GF-D8 (cell line): Measurements from ENCODE around the gene BBS9.
"Not testable (repeated sequence)": the region's sequence is repeated elsewhere in the genome, so short reads cannot be mapped to it uniquely, and the experiment has no call there.

Source experiments
- DNase-seq: peaks from one replicate; lab custom pipeline; 2025; lab: John Stamatoyannopoulos, UW

BBS9 gene

GRCh38 chr7:33196221-33196620 lies 66.9 kb downstream of the BBS9 start:
- no peak for DNase-seq

GRCh38 chr7:33200282-33200681 lies 70.9 kb downstream of the BBS9 start:
- DNase-seq: no peak

- DNase-seq: no peak
Measured at GRCh38 chr7:33201821-33202220, 72.5 kb downstream of the BBS9 start.

GRCh38 chr7:33210958-33211357 lies 81.6 kb downstream of the BBS9 start:
- DNase-seq: no peak

GRCh38 chr7:33212144-33212543 lies 82.8 kb downstream of the BBS9 start:
- no peak for DNase-seq

- DNase-seq: no peak
Measured at GRCh38 chr7:33215992-33216391, 86.6 kb downstream of the BBS9 start.

- DNase-seq: no peak
Measured at GRCh38 chr7:33217595-33217994, 88.2 kb downstream of the BBS9 start.

GRCh38 chr7:33218841-33219535 lies 89.6 kb downstream of the BBS9 start:
- not testable (repeated sequence) for DNase-seq

- DNase-seq: no peak
Measured at GRCh38 chr7:33220231-33220630, 90.9 kb downstream of the BBS9 start.

- no peak for DNase-seq
Measured at GRCh38 chr7:33221390-33221789, 92.0 kb downstream of the BBS9 start.

GRCh38 chr7:33232632-33233145 lies 103.3 kb downstream of the BBS9 start:
- DNase-seq: no peak

- DNase-seq: no peak
Measured at GRCh38 chr7:33233659-33234058, 104.3 kb downstream of the BBS9 start.

- no peak for DNase-seq
Measured at GRCh38 chr7:33237036-33237435, 107.7 kb downstream of the BBS9 start.

GRCh38 chr7:33243319-33243881 lies 114.0 kb downstream of the BBS9 start:
- peak; percentile 13 for DNase-seq

- no peak for DNase-seq
Measured at GRCh38 chr7:33248671-33249070, 119.3 kb downstream of the BBS9 start.

- no peak for DNase-seq
Measured at GRCh38 chr7:33250421-33250871, 121.1 kb downstream of the BBS9 start.

- DNase-seq: no peak
Measured at GRCh38 chr7:33251301-33251700, 121.9 kb downstream of the BBS9 start.

- DNase-seq: no peak
Measured at GRCh38 chr7:33258491-33258951, 129.2 kb downstream of the BBS9 start.

GRCh38 chr7:33261585-33261984 lies 132.2 kb downstream of the BBS9 start:
- DNase-seq: no peak

- no peak for DNase-seq
Measured at GRCh38 chr7:33262476-33262875, 133.1 kb downstream of the BBS9 start.

- not testable (repeated sequence) for DNase-seq
Measured at GRCh38 chr7:33271839-33272371, 142.5 kb downstream of the BBS9 start.

GRCh38 chr7:33273356-33273755 lies 144.0 kb downstream of the BBS9 start:
- no peak for DNase-seq

- DNase-seq: no peak
Measured at GRCh38 chr7:33276325-33276724, 147.0 kb downstream of the BBS9 start.
